GF-D8 (cell line): Measurements from ENCODE around the gene CTAG1A.
A peak's percentile ranks its signal among the peaks of the same experiment; 100 is the strongest.
"Not testable (repeated sequence)": the region's sequence is repeated elsewhere in the genome, so short reads cannot be mapped to it uniquely, and the experiment has no call there.

Experiments used
- DNase-seq: peaks from one replicate; lab custom pipeline; 2025; lab: John Stamatoyannopoulos, UW

CTAG1A gene

DNA sequence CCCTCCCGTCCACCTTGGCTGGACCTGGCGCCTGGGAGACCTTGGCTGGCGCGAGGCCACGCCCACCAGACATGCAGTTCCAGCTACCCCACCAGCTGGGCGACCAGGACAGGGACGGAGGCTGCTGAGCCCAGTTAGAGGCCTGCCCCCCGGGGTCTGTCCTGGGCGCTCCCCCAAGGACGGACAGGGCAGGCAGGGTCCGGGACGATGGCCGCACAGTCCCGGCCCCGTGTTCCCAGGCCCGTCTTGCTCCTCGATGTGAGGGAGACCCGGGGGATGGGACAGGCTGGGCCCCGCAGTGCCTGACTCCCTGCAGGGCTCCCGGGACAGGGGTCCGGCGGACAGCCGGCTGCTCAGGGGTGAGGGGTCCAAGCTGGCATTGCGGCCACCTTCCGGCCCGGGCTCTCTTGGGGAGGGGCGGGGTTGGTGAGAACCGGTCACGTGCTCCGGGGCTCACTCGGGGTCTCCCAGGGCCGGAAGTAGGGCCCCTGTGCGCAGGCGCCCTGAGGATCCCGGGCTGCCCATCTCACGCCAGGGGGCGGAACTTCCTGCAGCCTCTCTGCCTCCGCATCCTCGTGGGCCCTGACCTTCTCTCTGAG is at the start of gene CTAG1A:
Gene CTAG1A (plus strand): TSS at position 549 of the 599 bp plus-strand sequence. CDS start 74 bp downstream, outside the sequence.
- DNase-seq: not testable (repeated sequence)

DNA sequence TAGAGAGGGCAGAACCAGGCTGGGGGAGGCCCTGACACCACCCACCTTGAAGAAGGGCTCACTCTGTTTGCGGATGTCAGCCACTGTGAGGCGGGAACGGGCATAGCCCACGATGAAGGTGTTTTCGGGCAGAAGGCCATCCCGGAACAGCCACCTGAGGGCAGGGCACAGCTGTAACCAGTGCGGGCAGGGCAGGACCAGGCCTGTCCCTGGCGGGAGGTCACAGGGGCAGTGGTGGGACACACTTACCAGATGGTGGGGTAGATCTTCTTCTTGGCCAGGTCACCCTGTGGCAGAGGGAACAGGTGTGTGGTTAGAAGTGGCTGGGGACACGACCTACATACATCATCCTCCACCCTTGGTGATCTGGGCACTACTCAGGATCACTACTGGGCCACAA is 49.0 kb upstream of the CTAG1A start:
- no peak for DNase-seq

- no peak for DNase-seq
Observed at GRCh38 chrX:154539077-154539476, 45.9 kb upstream of the CTAG1A start.

DNA sequence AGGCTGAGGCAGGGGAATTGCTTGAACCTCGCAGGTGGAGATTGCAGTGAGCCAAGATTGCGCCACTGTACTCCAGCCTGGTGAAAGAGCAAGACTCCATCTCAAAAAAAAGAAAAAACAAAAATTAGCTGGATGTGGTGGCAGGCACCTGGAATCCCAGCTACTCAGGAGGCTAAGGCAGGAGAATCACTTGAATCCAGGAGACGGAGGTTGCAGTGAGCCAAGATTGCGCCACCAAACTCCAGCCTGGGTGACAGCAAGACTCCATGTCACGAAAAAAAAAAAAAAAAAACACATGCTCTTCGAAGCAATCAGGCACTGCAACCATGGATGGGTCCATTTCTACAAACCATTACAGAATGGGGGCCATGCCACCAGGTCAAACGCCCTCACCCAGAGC is 44.6 kb upstream of the CTAG1A start:
- not testable (repeated sequence) for DNase-seq

DNA sequence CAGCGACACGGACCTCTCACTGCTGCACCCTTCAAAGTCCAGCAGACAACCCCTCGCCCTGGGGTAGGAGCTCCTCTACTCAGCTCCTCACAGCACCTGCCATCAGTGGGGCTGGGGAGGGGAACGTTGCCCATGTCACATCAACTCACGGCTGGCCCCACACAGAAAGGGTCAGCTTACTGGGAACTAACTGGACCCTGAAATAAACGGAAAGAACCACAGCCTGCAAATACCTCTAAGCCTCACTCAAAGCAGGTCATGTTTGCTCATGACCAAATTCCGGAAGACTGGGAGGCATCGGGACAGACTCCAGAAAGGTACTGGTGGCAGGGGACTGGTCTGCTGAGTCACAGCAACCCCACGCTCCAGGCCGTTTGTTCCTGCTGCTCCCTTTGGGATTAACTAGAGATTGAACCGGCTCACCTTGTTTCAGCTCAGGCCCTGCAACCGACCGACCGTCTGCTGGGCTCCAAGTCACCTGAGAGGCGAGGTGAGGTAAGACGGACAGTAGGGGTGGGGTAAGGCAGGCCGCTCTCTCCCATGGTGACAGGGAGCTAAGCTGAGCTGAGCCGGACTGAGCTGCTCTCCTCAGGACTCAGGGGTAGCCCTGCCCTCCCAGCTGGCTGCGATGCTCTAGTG is 43.9 kb upstream of the CTAG1A start:
- DNase-seq: no peak

DNA sequence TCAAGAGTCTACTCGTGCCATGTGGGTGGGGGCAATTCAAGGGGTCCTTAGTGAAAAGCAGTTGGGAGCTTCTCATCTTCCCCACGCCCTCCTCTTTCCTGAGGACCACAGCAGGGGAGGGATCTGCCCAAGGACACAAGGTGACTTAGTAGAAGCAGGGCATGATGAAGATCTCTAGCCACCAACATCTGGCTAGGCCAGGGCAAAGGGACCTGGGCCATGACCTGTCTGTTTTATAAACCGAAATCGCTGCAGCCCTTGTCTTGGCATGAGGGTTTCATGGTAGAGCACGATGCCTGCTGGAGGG is 43.4 kb upstream of the CTAG1A start:
- DNase-seq: no peak

DNA sequence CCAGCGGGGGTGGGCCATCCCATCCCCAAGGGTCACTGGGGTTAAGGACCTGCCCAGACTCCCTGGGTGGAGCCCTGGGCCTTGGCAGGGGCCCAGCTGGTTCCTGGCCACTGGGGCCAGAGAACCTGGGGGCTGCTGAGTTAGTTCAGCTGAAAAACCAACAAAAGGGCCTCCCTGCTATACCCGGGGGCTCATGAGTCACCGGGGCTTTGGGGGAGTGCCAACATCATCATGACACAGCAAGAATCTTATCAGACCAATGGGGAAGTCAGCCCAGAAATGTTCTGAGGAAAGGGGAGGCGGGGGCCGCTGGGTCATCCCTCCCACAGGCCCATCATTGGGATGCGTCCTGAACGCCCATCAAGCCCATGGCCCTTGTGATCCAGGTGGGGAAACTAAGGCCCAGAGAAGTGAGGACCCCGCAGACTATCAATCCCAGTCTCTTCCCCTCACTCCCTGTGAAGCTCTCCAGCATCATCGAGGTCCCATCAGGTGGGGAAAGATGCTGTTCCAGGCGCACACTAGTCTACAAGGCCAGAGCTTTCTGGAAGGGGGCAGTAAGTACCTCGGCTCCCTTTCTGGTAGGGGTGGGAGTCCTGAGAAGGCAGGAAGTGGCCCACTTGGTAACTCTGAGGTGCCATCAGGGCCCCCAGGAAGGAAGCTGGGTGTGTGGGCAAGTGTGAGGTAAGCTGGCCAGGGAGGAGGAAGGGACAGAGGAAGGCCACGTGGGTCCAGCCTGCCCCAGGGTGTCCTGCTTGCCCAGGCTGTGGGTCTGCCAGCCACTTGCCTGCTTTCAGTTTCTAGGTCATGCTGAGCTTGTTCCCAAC is 42.8 kb upstream of the CTAG1A start:
- DNase-seq: peak; percentile 61

DNA sequence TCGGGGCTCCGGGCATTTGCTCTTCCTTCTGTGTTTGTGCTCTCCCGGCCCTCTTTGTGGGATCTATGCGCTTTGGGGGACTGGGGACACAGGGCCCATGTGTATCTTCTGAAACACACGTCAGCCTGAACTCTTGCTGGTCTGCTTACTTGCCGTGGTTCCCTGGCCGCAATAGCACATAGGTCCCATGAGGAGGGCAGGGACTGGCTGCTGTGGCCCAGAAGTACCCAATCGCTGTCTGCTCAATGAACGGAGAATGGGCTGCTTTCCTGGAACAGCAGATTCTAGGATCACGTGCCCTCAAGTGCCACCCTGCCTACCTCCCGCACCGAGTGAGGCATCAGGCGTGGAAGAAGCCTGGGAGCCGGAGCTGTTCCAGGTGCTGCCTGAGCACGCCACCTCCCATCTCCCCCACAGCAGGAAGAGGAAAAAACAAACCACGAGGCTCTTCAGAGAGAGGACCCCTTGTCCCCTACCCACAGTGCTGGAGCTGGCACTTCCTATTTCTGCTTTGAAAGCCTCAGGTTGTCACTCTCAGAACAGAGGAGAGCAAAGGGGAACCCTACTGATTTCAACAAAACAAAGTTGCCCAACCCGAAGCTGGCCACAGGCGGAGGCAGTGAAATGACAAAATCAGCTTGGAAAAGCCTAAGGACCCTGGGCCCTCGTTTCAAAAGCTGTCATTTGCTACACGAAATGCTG is 42.1 kb upstream of the CTAG1A start:
- peak; percentile 91 for DNase-seq

DNA sequence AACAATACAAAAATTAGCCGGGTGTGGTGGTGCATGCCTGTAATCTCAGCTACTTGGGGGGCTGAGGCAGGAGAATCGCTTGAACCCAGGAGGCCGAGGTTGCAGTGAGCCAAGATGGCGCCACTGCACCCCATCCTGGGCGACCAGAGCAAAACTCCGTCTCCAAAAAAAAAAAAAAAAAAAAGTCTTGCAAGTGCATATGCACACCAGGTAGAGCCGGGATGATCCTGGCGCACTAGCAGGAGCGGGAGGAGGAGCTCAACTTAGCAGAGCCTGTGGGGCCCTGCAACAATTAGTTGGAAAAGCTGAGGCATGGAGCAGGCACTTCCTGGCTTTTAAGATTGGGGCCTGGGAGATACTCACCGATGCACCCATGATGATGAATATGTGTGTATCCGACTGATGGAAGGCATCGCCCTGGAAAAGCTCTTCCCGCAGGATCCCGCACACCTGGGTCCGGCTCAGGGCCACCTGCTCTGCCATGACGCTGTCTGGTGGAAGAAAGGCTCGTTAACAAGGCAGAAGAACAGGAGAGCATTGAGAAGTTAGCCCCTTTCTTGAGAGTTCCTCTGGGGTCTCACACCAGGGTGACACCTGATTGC is 39.2 kb upstream of the CTAG1A start:
- no peak for DNase-seq

GRCh38 chrX:154546354-154547244 is 38.3 kb upstream of the CTAG1A start, which contains the start of gene G6PD:
TSS of gene G6PD (minus strand) at chrX:154546846. CDS start at chrX:154546155, 691 bp downstream.
- peak; percentile 31 for DNase-seq

GRCh38 chrX:154547245-154548027 is 37.5 kb upstream of the CTAG1A start, which contains the start of gene IKBKG:
TSS of gene IKBKG (plus strand) at chrX:154547620. CDS start at chrX:154552003, 4,383 bp downstream.
- peak; percentile 63 for DNase-seq

- no peak for DNase-seq
Observed at GRCh38 chrX:154548028-154548316, 37.0 kb upstream of the CTAG1A start.

DNA sequence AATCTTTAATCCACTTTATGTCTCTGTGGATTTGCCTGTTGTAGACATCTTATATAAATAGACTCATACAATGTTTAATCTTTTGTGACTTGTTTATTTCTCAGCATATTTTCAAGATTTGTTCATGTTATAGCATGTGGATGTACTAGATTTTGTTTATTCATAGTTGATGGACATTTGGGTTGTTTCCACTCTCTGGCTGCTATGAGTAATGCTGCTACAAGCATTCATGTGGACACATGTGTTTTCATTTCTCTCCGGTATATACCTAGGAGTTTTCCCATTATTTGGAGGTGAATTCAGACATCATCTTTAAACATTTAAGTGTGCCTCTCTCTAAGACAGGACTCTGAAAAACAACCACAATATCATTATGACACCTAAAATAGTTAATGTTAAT is 35.2 kb upstream of the CTAG1A start:
- DNase-seq: no peak

- not testable (repeated sequence) for DNase-seq
Observed at GRCh38 chrX:154552112-154552806, 32.7 kb upstream of the CTAG1A start.

GRCh38 chrX:154558060-154558690 is 26.8 kb upstream of the CTAG1A start:
- not testable (repeated sequence) for DNase-seq

- not testable (repeated sequence) for DNase-seq
Observed at GRCh38 chrX:154558896-154559295, 26.0 kb upstream of the CTAG1A start.

DNA sequence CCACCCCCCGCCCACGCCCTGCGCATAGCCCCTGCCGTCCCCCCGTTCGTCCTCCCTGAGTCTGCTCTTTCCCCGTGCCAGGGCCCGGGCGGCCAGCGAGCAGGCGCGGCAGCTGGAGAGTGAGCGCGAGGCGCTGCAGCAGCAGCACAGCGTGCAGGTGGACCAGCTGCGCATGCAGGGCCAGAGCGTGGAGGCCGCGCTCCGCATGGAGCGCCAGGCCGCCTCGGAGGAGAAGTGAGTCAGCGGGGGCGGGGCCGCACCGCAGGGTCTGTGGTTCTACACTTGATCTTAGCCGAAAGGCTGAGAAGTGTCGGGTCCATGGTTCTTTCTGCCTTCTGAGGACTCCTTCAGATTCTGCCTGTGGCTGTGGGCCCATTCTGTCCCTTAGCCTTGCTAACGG is 24.6 kb upstream of the CTAG1A start:
- not testable (repeated sequence) for DNase-seq

DNA sequence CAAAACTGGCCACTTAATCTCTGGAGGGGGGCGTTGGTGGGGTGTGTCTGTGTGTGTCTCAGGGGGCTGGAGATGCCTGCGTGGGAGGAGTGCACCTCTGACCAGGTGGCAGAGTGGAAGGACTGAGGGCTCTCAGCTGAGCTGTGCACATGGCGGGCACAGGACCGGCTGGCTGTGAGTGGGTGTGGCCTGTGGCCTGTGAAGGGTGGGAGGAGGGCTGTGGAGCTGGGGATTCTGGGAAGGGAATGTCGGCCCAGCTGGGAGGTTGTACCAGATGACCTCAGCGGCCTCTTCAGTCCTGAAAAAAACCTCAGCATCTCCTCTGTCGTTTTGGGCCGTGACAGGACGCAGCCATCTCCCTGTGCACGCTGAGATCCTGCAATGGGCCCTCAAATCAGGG is 22.6 kb upstream of the CTAG1A start:
- not testable (repeated sequence) for DNase-seq

DNA sequence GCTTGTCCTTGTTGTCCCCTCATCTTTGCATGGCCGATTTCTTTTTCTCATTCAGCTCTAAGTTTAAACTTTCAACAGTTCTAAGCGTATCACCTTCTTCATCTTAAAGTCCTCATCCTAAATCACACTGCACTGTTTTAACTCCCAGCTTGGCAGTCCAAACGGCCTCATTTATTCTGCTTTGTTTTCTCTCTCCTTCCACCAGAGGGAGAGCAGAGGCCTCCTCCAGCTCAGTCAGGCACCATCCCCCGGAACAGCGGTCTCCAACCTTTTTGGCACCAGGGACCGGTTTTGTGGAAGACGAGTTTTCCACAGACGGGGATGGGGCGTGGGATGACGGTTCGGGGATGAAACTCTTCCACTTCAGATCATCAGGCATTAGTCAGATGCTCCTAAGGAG is 14.6 kb upstream of the CTAG1A start:
- not testable (repeated sequence) for DNase-seq
